Loucy (cell line): ENCODE results near the gene CFAP65.
A peak's percentile ranks its signal among the peaks of the same experiment; 100 is the strongest.

ENCODE experiments used
- H2AFZ ChIP-seq: fragments of 200-600 bp; sonication (generic); 2 replicates; pipeline ENCODE4 v1.6.0; 2016; ENCODE audit warnings: antibody characterized with exemption, mild to moderate bottlenecking, low read length, moderate library complexity
- H3F3A ChIP-seq: fragments of 200-600 bp; 2 replicates; pipeline ENCODE4 v1.6.0; 2016; ENCODE audit warnings: antibody characterized with exemption, low read depth, mild to moderate bottlenecking
- H3K27me3 ChIP-seq: fragments of 200-600 bp; sonication (generic); 2 replicates; pipeline ENCODE4 v1.6.1; 2014; ENCODE audit warnings: low read length, mild to moderate bottlenecking; ENCODE audit not compliant: insufficient read depth, poor library complexity, severe bottlenecking
- H3K36me3 ChIP-seq: fragments of 200-600 bp; sonication (generic); 2 replicates; pipeline ENCODE4 v1.6.1; 2016; ENCODE audit warnings: low read length; ENCODE audit not compliant: insufficient read depth
- H3K4me1 ChIP-seq: fragments of 200-600 bp; sonication (generic); 2 replicates; pipeline ENCODE4 v1.5.1; 2014; ENCODE audit warnings: low read length, mild to moderate bottlenecking; ENCODE audit not compliant: insufficient read depth, poor library complexity, severe bottlenecking
- H3K4me2 ChIP-seq: fragments of 200-600 bp; sonication (generic); 2 replicates; pipeline ENCODE4 v1.6.0; 2014; ENCODE audit warnings: antibody characterized with exemption, low read length, low read depth, mild to moderate bottlenecking; ENCODE audit not compliant: poor library complexity, severe bottlenecking
- H3K4me3 ChIP-seq: fragments of 200-600 bp; sonication (generic); 2 replicates; pipeline ENCODE4 v1.5.1; 2014; ENCODE audit warnings: low read length, mild to moderate bottlenecking, mixed read lengths; ENCODE audit not compliant: poor library complexity, severe bottlenecking
- H3K79me2 ChIP-seq: fragments of 200-600 bp; sonication (generic); 2 replicates; pipeline ENCODE4 v1.6.1; 2014; ENCODE audit warnings: low read length; ENCODE audit not compliant: insufficient read depth
- H3K9ac ChIP-seq: fragments of 200-600 bp; sonication (generic); 2 replicates; pipeline ENCODE4 v1.6.0; 2014; ENCODE audit warnings: mild to moderate bottlenecking, low read depth, low read length, moderate library complexity; ENCODE audit not compliant: poor library complexity, severe bottlenecking
- H3K9me2 ChIP-seq: fragments of 200-600 bp; sonication (generic); replicated peaks from 2 replicates; pipeline ENCODE4 v1.6.1; 2016; ENCODE audit warnings: low read depth, low read length, mixed read lengths
- H3K9me3 ChIP-seq: fragments of 200-600 bp; sonication (generic); 2 replicates; pipeline ENCODE4 v1.6.1; 2014; ENCODE audit warnings: mild to moderate bottlenecking, antibody characterized with exemption, low read length, low read depth; ENCODE audit not compliant: insufficient read depth
- H4K20me1 ChIP-seq: fragments of 200-600 bp; sonication (generic); 2 replicates; pipeline ENCODE4 v1.6.0; 2014; ENCODE audit warnings: antibody characterized with exemption, low read length, mild to moderate bottlenecking; ENCODE audit not compliant: insufficient read depth, poor library complexity, severe bottlenecking
- EZH2phosphoT487 ChIP-seq: fragments of 200-600 bp; IDR thresholded peaks from 2 replicates; pipeline ENCODE4 v1.6.1; 2018; ENCODE audit warnings: antibody characterized with exemption, mild to moderate bottlenecking, moderate library complexity, borderline replicate concordance
- TF ChIP-seq, protein P1 (sequence below): fragments of 200-600 bp; sonication (generic); conservative IDR thresholded peaks from 2 replicates; pipeline ENCODE4 v1.5.1; 2014; ENCODE audit warnings: mild to moderate bottlenecking, antibody characterized with exemption, low read length

The CFAP65 gene

DNA sequence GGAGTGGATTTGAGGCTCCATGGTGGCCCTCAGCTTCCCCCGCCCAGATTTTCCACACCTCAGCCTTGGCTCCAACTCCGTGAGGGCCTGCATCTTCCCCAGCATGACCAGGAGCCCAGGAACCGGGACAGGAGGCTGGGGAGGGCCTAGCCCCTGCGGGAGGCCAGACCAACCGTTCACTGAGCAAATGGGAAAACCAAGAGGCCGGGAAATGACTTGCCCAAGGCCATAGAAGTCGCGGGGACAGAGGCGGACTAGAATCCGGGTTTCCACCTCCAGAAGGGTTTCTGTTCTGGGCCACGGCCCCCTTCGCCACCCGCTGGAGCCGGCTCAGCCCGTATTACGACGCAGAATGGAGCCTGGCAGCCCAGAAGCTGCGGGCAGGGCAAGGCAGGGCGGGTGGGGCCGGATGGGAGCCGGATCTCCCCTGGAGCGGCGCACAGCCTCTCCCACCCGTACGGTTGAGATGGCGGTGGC is 40.2 kb downstream of the CFAP65 start:
- Histone ChIP-seq H3K4me3 (no peak overlapping the region), H3K79me2 (no peaks in the 10 kb centered on the region), H2AFZ (no peak overlapping the region), H3K9ac (no peak overlapping the region), H3K9me2 (no peaks in the 10 kb centered on the region), H3K4me2 (no peak overlapping the region), H3K9me3 (no peaks in the 10 kb centered on the region), H4K20me1 (no peaks in the 10 kb centered on the region), H3K36me3 (no peaks in the 10 kb centered on the region), H3K27me3 (no peaks in the 10 kb centered on the region), H3F3A (no peaks in the 10 kb centered on the region), H3K4me1 (peaks cover 33% of the 10 kb centered on the region)
- TF ChIP-seq, protein P1, sequence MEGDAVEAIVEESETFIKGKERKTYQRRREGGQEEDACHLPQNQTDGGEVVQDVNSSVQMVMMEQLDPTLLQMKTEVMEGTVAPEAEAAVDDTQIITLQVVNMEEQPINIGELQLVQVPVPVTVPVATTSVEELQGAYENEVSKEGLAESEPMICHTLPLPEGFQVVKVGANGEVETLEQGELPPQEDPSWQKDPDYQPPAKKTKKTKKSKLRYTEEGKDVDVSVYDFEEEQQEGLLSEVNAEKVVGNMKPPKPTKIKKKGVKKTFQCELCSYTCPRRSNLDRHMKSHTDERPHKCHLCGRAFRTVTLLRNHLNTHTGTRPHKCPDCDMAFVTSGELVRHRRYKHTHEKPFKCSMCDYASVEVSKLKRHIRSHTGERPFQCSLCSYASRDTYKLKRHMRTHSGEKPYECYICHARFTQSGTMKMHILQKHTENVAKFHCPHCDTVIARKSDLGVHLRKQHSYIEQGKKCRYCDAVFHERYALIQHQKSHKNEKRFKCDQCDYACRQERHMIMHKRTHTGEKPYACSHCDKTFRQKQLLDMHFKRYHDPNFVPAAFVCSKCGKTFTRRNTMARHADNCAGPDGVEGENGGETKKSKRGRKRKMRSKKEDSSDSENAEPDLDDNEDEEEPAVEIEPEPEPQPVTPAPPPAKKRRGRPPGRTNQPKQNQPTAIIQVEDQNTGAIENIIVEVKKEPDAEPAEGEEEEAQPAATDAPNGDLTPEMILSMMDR = no peak
- no peak for TF ChIP-seq EZH2phosphoT487

DNA sequence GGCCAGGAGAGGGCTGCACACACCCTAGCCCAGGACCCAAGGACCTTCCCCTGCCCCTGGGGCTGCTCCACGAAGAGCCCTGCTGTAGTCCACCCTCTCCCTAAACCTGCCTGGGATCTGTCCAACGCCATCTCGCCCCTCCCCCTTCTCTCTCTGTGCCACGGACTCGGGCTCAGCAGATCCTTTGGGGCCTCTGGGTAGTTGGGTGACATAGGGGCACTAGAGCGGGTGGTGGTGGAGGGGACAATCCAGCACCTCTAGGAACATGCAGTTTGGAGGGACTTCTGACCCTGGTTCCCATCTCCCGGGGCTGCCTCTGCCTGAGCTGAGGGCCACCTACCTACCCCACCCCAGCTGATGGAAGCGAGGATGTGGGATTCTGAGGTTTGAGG is 40.8 kb downstream of the CFAP65 start:
- Histone ChIP-seq H3K36me3 (no peaks in the 10 kb centered on the region), H3K4me1 (peaks cover 33% of the 10 kb centered on the region), H2AFZ (no peak overlapping the region), H3K27me3 (no peaks in the 10 kb centered on the region), H3K9me3 (no peaks in the 10 kb centered on the region), H3K4me2 (no peak overlapping the region), H4K20me1 (no peaks in the 10 kb centered on the region), H3K9me2 (no peaks in the 10 kb centered on the region), H3K4me3 (no peak overlapping the region), H3K79me2 (no peaks in the 10 kb centered on the region), H3F3A (no peaks in the 10 kb centered on the region), H3K9ac (no peak overlapping the region)
- TF ChIP-seq, protein P1 = no peak
- no peak for TF ChIP-seq EZH2phosphoT487

DNA sequence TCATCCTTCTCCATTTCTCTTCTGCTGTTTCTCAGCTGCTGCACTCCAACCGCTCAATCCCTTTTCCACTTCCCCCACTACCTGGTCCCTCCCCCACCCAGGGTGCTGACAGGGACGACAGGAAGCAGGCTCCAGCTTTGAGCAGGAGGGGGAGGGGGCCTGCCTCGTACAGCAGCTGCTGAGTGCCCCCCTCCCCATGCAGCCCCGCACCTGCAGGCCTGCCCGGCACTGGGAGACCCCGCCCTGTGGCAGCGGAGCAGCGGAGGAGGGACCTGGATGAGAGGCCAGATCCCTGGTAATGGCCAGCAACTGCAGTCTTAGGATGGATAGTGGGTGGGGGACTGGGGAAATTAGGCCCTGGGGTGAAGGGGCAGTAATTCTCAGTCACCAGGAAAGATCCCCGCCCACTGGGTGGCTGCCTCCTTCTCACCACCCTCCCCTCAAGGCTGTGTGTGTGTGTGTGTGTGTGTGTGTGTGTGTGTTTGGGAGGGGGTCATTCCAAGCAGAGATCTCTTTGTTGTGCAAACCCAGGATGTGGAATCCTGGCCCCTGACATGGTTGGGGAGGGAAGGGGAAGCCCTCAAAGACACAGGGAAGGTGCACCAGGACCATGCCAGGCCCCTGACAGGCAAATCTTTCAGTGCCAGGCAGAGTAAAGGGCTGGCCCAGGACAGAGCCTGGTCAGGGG is 41.3 kb downstream of the CFAP65 start:
- H3F3A ChIP-seq = no peaks in the 10 kb centered on the region
- peak overlapping the region; percentile 16 for H3K9ac ChIP-seq
- no peak overlapping the region for H2AFZ ChIP-seq
- H3K27me3 ChIP-seq = no peaks in the 10 kb centered on the region
- H3K79me2 ChIP-seq = no peaks in the 10 kb centered on the region
- H3K4me1 ChIP-seq = peaks cover 33% of the 10 kb centered on the region
- TF ChIP-seq, protein P1 = no peak
- no peak for TF ChIP-seq EZH2phosphoT487
- H3K9me2 ChIP-seq = no peaks in the 10 kb centered on the region
- H4K20me1 ChIP-seq = no peaks in the 10 kb centered on the region
- H3K4me3 ChIP-seq = no peak overlapping the region
- no peak overlapping the region for H3K4me2 ChIP-seq
- no peaks in the 10 kb centered on the region for H3K9me3 ChIP-seq
- H3K36me3 ChIP-seq = no peaks in the 10 kb centered on the region
